GM12878 (cell line): Measurements from ENCODE around the gene MYO3B. TPM values are rescaled to one million over a fixed set of nuclear protein-coding genes. Genes with fewer than 3 reads are reported as not detected.

Source experiments
- ATAC-seq: fragments of 200-7000 bp; cut with Tn5 transposase; 3 replicates; pipeline ENCODE4 v1.9.1; 2020; ENCODE audit warnings: mild to moderate bottlenecking, moderate library complexity
- BruUV-seq: library from RNA; stranded (reverse); fragments of 400-500 nt; replicated peaks from 2 replicates; lab custom pipeline; 2021; lab: Mats Ljungman, UMichigan
- CTCF ChIA-PET: fragments of 300-600 bp; sonication (Branson Sonifier 250); formaldehyde crosslinking; extraction: SDS; loops from one replicate; lab custom pipeline; 2021; ENCODE audit warnings: inconsistent platforms; lab: Yijun Ruan, JAX
- POLR2A ChIA-PET: fragments of 350-600 bp; formaldehyde crosslinking; extraction: SDS; loops from one replicate; lab custom pipeline; 2021; ENCODE audit warnings: inconsistent platforms; lab: Charles Lee
- RAD21 ChIA-PET: fragments of 300-600 bp; sonication (Branson Sonifier 250); formaldehyde crosslinking; loops from one replicate; lab custom pipeline; 2023; ENCODE audit warnings: antibody characterized with exemption; ENCODE audit not compliant: unreplicated experiment; lab: Charles Lee
- SMC1A ChIA-PET: fragments of 300-600 bp; sonication (Branson Sonifier 250); formaldehyde crosslinking; loops from one replicate; lab custom pipeline; 2023; ENCODE audit not compliant: unreplicated experiment, uncharacterized antibody; lab: Charles Lee
- DNase-seq: peaks from one replicate; pipeline ENCODE4 v3.0.0-alpha.2; 2011; ENCODE audit warnings: low read depth, low spot score
- FAIRE-seq: peaks from 3 replicates; lab custom pipeline; 2011; peaks lifted over from hg19 to GRCh38; lab: Jason Lieb, UNC
- H2AFZ ChIP-seq: 2 replicates; pipeline ENCODE4 v1.6.0; 2011; ENCODE audit warnings: low read depth, low read length, control low read depth; ENCODE audit not compliant: control insufficient read depth
- H3K27ac ChIP-seq: 2 replicates; pipeline ENCODE4 v1.5.1; 2011; ENCODE audit warnings: control low read depth; ENCODE audit not compliant: control insufficient read depth, insufficient read depth
- H3K27me3 ChIP-seq, 2 experiments: replicated peaks in 1 of 2; 2 replicates each; pipeline versions ENCODE4 v1.6.0 to v1.6.1; 2011; ENCODE audit warnings: low read length in 1 of 2; ENCODE audit not compliant: control insufficient read depth in 2 of 2, insufficient read depth in 2 of 2
- H3K36me3 ChIP-seq, 2 experiments: 2 replicates each; pipeline ENCODE4 v1.5.1; 2011; ENCODE audit warnings: low read length in 1 of 2; ENCODE audit not compliant: control insufficient read depth in 2 of 2, insufficient read depth in 2 of 2
- H3K4me1 ChIP-seq: 2 replicates; pipeline ENCODE4 v1.6.1; 2011; ENCODE audit warnings: mild to moderate bottlenecking, low read length, moderate library complexity, mixed read lengths; ENCODE audit not compliant: control insufficient read depth, insufficient read depth
- H3K4me2 ChIP-seq: 2 replicates; pipeline ENCODE4 v1.6.0; 2011; ENCODE audit warnings: control low read depth; ENCODE audit not compliant: control insufficient read depth, insufficient read depth
- H3K4me3 ChIP-seq: fragments of 200-600 bp; sonication (generic); 2 replicates; pipeline ENCODE4 v1.5.1; 2016
- H3K79me2 ChIP-seq: 2 replicates; pipeline ENCODE4 v1.6.0; 2011; ENCODE audit warnings: low read length; ENCODE audit not compliant: control insufficient read depth, insufficient read depth
- H3K9ac ChIP-seq: 2 replicates; pipeline ENCODE4 v1.8.0; 2011; ENCODE audit warnings: low read length, control low read depth, mixed read lengths; ENCODE audit not compliant: control insufficient read depth, insufficient read depth
- H3K9me3 ChIP-seq: replicated peaks from 3 replicates; pipeline ENCODE4 v1.5.1; 2011; ENCODE audit warnings: mild to moderate bottlenecking, low read length; ENCODE audit not compliant: control insufficient read depth, insufficient read depth
- H4K20me1 ChIP-seq: 2 replicates; pipeline ENCODE4 v1.6.0; 2011; ENCODE audit not compliant: control insufficient read depth, insufficient read depth
- ASH2L ChIP-seq: fragments of 300-600, 200-600 bp; sonication (generic); IDR thresholded peaks from 2 replicates; pipeline ENCODE4 v1.6.1; 2017; ENCODE audit warnings: low read depth, mild to moderate bottlenecking, borderline replicate concordance
- IRF3 ChIP-seq: fragments of 450-650 bp; IDR thresholded peaks from 2 replicates; pipeline ENCODE4 v1.6.1; 2014; ENCODE audit warnings: mild to moderate bottlenecking
- IRF4 ChIP-seq: IDR thresholded peaks from 2 replicates; pipeline ENCODE4 v1.6.1; 2011; ENCODE audit warnings: low read depth, low read length
- JUNB ChIP-seq: IDR thresholded peaks from 2 replicates; pipeline ENCODE4 v1.6.1; 2016; ENCODE audit warnings: antibody characterized with exemption, mild to moderate bottlenecking
- KDM1A ChIP-seq: fragments of 200-600 bp; sonication (generic); IDR thresholded peaks from 2 replicates; pipeline ENCODE4 v1.6.1; 2016; ENCODE audit warnings: borderline replicate concordance
- NKRF ChIP-seq: fragments of 450-650 bp; conservative IDR thresholded peaks from 2 replicates; pipeline ENCODE4 v1.6.1; 2017; ENCODE audit warnings: mild to moderate bottlenecking, moderate library complexity
- RAD51 ChIP-seq: fragments of 450-650 bp; IDR thresholded peaks from 2 replicates; pipeline ENCODE4 v1.6.1; 2016; ENCODE audit warnings: moderate library complexity, mild to moderate bottlenecking, inconsistent platforms
- TBL1XR1 ChIP-seq: IDR thresholded peaks from 2 replicates; pipeline ENCODE4 v1.6.1; 2012; ENCODE audit warnings: low read depth, low read length, improper control_type of control experiment
- YY1 ChIP-seq: IDR thresholded peaks from 2 replicates; pipeline ENCODE4 v1.6.1; 2011; ENCODE audit warnings: low read depth, mild to moderate bottlenecking, low read length
- WGBS: methylation state at CpG from one replicate; pipeline ENCODE4 v1.1.6; 2016; ENCODE audit warnings: low lambda C conversion rate; ENCODE audit not compliant: insufficient replicate concordance, insufficient coverage; ENCODE audit errors: missing lambda C conversion rate; 5-methylcytosine and 5-hydroxymethylcytosine counted together
- in situ Hi-C: fragments of 300-500 bp; cut with MboI; formaldehyde crosslinking; loops from 9 replicates; pipeline ENCODE4 v1.14.3; 2018; ENCODE audit warnings: mixed read lengths
- intact Hi-C: fragments of 100-400 bp; cut with micrococcal nuclease; formaldehyde crosslinking; loops from one replicate; pipeline ENCODE4 v1.14.2; 2022; ENCODE audit not compliant: unreplicated experiment
- polyA plus RNA-seq, 11 experiments: library from polyadenylated mRNA; depleted of rRNA in 4 of 11; unstranded in 6 of 11; stranded (reverse) in 5 of 11; fragments of >200 nt; fragmentation: Nextera tagmentation in 4 of 11; fragmentation: Illumina TruSeq in 1 of 11; extraction: Ambion mirVana in 4 of 11; extraction: Trizol in 1 of 11; gene quantifications; 1 replicate in 1 of 11; 2 replicates in 10 of 11; pipeline versions ENCODE4 v1.2.1 to v1.2.3, GENCODE V29; 2011 to 2016; ENCODE audit warnings: inconsistent platforms in 2 of 11, missing spikeins in 2 of 11, low read depth in 1 of 11
- total RNA-seq, 4 experiments: library from RNA; depleted of rRNA in 3 of 4; stranded (reverse); fragments of >200 nt in 3 of 4; fragmentation: Illumina TruSeq in 1 of 4; extraction: Trizol in 1 of 4; gene quantifications; 2 replicates each; pipeline versions ENCODE4 v1.2.1 to v1.2.3, GENCODE V29; 2013 to 2021
- TF ChIP-seq, protein P1 (sequence below): IDR thresholded peaks from 2 replicates; pipeline ENCODE4 v1.6.1; 2011; ENCODE audit warnings: borderline replicate concordance, low read depth, mild to moderate bottlenecking, moderate library complexity, mixed read lengths, low read length; ENCODE audit not compliant: insufficient read depth; ENCODE audit errors: extremely low read length

Gene MYO3B
- total and polyA plus RNA-seq, 10 of the 15 experiments (the other 5 are each of a cell fraction or from before 2014, with no cell fraction given), result 1.1 to 7.1 (median 2.1) TPM

DNA sequence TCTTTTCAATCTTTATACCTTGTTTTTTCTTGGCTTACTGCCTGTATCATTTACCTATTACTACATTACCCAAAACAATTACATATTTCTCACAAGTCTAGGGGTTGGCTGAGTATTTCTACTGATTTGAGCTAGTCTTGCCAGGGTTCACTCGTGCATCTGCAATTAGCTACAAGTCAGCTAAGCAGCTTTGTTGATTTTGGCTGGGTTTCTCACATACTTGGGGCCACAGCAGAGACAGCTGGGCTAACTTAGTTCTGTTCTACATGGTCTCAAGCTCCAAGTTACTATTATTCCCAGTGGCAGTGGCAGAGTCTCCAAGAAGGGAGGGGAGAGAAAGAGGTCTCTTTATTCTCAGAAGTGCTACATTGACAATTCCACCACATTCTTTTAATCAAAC lies 482.5 kb downstream of the MYO3B start:
- ChIA-PET RAD21 (no interaction called here), SMC1A (interaction anchor here (1.0 kb wide), 1 partner anchor 17 kb away, joined by 3 read pairs; no protein-coding TSS in a partner anchor), CTCF (no interaction called here), POLR2A (no interaction called here)
- Histone ChIP-seq H3K4me3 (no peak overlapping the region), H3K4me1 (no peaks in the 10 kb centered on the region), H3K79me2 (no peaks in the 10 kb centered on the region), H3K27ac (no peak overlapping the region), H3K27me3 (no peaks in the 10 kb centered on the region), H4K20me1 (no peaks in the 10 kb centered on the region), H3K9ac (no peak overlapping the region), H3K4me2 (no peak overlapping the region), H3K9me3 (no peaks in the 10 kb centered on the region), H2AFZ (no peak overlapping the region), H3K36me3 (no peaks in the 10 kb centered on the region)
- no peak for FAIRE-seq
- WGBS, result 0% methylated on average over 1 of the region's 1 CpG
- BruUV-seq, result no TSS peak
- in situ Hi-C loops (no loop called here), intact Hi-C loops (no loop called here)
- DNase-seq, result no peak
- no peak for TF ChIP-seq RAD51
- TF ChIP-seq, protein P1, sequence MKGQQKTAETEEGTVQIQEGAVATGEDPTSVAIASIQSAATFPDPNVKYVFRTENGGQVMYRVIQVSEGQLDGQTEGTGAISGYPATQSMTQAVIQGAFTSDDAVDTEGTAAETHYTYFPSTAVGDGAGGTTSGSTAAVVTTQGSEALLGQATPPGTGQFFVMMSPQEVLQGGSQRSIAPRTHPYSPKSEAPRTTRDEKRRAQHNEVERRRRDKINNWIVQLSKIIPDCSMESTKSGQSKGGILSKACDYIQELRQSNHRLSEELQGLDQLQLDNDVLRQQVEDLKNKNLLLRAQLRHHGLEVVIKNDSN, result no peak
- no peak for TF ChIP-seq ASH2L
- no peak for TF ChIP-seq KDM1A
- TF ChIP-seq YY1, result no peak
- no peak for TF ChIP-seq NKRF
- TF ChIP-seq TBL1XR1, result no peak
- TF ChIP-seq IRF4, result no peak
- no peak for TF ChIP-seq IRF3
- TF ChIP-seq JUNB, result no peak
- ATAC-seq, result no peak
